ENCODE results near the gene ZFPL1.
A peak's percentile ranks its signal among the peaks of the same experiment; 100 is the strongest.
"Not testable (repeated sequence)": the region's sequence is repeated elsewhere in the genome, so short reads cannot be mapped to it uniquely, and the experiment has no call there.

ZFPL1 gene

DNA sequence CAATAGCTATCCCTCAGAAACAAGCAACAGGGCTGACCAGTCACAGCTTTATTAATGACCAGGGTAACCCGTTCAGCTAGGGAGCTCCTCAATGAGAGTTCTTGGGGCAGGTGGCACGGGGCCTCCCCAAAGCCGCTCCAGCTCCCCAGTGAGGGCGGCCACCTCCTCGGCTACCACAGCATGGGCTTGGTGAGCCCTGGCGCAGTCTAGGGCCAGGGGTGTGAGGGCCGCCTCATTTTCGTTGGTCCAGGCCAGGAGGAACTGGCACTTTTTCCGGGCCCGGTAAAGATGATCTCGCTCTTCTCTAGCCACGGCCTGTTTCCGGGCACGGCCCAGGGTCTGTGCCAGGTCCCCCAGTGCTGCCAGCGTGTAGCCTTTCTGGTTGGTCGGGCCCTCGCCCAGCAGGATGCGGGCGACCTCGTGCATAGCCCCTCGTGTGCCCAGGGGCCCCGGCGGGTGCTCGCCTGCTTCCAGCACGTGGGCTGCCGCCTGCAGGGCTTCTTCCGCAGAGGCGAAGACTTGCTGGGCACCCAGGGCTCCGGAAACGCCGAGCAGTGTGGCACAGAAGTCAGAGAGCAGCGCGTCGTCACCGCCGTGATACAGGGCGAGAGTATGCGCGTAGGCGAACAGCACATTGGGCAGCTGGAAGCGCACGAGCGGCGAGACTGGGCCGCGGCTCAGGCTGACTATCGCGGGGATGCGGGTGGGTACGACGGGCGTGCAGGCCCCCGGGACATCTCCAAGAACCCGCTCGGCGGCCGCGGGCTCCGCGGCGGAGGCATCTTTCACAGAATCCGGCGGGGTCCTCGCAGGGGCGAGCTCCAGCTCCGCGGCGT is 32.6 kb downstream of the ZFPL1 start:
- DNase-seq = peak; percentile 70

DNA sequence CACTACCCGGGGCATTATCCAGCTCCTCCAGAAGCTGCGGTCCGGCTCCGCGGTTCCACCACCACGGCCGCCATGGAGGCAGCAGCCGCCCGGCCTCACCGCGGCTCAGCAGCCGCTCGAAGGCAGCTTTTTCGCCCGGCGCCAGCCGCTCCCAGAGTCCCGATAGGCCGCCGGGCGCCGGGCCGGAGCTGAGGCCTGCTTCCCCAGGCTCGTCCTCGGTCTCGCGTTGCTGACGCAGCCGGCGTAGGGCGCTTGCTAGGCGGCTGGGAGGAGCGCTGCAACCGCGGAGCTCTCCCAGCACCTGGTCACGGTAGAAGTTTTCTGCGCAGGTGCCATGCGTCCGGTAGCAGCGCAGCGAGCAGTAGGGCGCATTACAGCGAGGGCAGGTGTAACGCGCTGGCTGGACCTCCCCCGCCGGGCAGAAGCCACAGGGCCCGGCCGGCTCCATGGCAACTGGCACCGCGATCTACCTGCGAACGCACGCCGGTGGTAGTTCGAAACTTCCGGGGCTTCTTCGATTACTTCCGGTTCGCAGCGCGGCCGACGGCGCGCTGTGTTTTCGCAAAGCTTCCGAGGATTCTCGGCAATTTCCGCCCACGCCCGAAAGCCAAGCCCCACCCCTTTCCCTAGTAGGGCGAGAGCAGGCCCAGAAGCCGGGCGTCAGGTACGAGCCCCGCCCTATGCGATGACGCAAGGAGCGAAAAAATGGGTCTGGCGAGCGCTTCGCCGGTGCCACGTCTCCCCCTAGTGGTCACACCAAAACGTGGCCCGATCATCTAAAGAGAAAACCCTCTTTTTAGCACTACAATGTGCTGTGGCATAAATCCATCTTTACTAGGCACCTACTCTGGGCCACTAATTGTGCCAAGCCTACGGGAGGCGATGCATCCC is 33.4 kb downstream of the ZFPL1 start, which contains the start of gene ZNHIT2:
TSS of gene ZNHIT2 (minus strand) at position 496 of the 891 bp plus-strand sequence. CDS start at position 448, 48 bp downstream.
- peak; percentile 100 for DNase-seq

DNA sequence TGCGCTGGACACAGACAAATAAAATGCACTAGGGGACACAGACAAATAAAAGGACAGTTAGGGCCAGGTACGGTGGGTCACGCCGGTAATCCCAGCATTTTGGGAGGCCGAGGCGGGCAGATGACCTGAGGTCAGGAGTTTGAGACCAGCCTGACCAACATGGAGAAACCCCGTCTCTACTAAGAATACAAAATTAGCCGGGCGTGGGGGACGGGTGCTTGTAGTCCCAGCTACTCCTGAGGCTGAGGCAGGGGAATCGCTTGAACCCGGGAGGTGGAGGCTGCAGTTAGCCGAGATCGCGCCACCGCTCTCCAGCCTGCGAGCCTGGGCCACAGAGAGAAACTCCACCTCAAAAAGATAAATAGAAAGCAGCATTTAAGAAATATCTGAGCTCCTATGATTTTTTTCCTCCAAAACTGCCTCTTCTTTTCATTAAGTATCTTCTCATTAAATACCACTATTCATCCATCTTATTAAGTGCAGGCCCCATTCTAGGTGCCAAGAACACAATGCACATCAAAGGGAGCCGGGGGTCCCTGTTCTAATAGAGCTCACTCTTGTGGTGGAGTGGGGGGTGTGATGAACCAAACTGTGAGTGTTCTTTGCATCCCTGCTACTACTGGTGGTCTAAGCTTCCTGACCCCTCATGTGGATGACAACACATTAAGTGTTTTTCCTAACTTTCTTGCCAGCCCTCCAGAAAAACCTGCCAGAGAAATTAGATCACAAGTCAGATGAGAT is 34.2 kb downstream of the ZFPL1 start:
- no peak for DNase-seq

DNA sequence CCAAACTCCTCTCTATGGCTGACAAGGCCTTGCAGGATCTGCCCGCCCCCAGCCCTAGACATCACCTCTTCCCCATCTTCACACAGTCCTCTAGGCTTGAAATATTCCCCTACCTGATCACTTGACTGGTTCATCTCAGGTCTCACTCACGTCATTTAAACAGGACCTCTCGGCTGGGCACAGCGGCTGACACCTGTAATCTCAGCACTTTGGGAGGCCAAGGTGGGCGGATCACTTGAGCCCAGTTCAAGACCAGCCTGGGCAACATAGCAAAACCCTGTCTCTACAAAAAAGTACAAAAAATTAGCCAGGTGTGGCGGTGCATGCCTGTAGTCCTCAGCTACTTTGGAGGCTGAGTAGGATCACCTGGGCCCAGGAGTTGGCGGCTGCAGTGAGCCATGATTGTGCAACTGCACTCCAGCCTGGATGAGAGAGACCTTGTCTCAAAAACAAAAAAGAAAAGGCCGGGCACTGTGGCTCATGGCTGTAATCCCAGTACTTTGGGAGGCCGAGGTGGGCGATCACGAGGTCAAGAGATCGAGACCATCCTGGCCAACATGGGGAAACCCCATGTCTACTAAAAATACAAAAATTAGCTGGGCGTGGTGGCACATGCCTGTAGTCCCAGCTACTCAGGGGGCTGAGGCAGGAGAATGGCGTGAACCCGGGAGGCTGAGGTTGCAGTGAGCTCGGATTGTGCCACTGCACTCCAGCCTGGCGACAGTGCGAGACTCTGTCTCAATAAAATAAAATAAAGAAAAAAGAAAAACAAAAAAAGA is 35.1 kb downstream of the ZFPL1 start:
- not testable (repeated sequence) for DNase-seq

DNA sequence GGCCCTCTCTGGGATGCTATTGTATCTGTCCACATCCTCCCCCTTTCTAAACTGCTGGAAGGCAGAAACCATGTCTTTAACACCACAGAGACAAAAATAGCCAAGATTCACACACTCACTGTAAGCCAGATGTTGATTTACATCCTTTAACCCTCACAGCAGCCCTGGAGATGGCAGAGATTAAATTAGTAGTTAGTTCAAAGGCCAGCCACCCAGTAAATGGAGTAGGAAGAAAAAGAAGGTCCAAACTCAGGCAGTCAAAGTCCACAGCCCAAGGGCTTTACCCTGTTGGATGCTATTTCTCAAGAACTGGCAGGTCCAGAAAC is 35.6 kb downstream of the ZFPL1 start:
- no peak for DNase-seq

DNA sequence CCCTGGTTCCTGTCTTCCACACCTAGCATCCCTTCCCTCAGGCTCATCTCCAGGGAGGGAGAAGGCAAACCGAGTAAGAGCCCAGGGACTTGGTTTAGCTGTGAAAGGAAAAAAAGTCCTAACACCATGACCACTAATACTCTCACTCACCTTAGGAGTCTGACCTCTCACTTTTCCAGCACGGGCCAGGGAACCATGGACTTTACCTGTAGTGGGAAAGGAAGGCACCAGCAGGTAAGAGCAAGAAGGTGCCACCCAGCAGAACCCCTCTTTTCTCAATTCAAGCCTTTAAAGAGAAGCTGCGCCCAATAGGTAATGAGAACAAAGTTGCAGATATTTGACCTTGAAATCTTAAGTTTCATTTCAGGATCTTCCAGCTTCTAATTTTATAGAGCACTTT is 36.8 kb downstream of the ZFPL1 start:
- no peak for DNase-seq

DNA sequence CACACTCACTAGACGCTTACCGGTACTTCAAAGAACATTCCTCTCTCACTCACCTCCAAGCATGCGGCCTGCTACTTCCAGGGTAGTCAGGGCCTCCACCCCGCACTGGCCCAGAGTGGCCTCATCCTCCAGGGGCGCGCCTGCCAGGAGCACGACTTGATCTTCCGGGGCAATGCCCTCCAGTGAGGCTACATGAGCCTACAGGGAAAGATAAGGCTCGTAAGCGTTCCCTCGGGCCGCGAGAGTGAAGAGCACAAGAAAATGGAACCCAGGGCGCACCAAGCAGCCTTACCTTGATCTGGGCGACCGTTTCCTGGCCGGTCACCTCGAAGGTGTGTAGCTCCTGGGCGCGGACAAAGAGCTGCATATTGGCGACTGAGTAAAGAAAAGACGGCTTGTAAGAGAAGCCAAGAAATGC is 37.4 kb downstream of the ZFPL1 start:
- DNase-seq = no peak

DNA sequence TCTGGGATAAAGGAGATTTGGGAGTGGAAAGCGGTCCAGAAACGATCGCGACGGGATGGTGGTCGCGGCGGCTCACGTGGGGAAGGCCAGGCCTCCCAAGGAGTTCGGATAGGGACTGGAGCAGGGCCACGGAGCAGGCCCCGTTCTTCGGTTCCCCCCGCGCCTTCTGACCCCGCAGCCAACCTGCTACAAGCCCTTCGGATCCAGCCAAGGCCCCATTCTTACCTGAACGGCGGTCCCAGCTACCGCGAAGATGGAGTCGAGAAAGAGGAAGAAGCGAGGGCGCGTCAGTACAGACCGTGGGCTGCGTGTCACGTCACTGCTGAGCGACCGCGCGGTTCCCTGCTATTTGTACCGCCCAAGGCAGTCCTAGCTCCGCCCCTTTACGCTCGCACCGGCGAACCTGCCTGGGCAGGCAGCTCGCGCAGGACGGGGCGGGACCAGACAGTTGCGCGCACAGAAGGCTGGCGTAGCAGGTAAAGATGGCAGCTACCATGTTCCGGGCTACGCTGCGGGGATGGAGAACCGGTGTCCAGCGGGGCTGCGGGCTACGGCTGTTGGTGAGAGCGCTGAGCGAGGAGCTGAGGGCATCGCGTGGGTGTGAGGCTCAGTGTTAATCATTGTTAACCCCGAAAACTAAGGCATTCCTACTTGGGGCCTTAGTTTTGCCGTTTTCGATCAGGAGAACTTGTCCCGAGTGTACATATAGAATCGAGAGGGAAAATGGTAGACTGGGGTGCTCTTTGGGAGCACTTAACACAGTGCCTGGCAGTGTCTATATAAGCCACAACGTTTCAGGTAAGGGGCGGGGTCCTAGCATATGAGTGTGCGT is 38.1 kb downstream of the ZFPL1 start, which contains the start of the genes FAU and MRPL49:
TSS of gene FAU (minus strand) at position 270 of the 832 bp plus-strand sequence. CDS start 321 bp downstream, outside the sequence.
TSS of gene MRPL49 (plus strand) at position 457 of the 832 bp plus-strand sequence. CDS start at position 483, 26 bp downstream.
- peak; percentile 98 for DNase-seq

DNA sequence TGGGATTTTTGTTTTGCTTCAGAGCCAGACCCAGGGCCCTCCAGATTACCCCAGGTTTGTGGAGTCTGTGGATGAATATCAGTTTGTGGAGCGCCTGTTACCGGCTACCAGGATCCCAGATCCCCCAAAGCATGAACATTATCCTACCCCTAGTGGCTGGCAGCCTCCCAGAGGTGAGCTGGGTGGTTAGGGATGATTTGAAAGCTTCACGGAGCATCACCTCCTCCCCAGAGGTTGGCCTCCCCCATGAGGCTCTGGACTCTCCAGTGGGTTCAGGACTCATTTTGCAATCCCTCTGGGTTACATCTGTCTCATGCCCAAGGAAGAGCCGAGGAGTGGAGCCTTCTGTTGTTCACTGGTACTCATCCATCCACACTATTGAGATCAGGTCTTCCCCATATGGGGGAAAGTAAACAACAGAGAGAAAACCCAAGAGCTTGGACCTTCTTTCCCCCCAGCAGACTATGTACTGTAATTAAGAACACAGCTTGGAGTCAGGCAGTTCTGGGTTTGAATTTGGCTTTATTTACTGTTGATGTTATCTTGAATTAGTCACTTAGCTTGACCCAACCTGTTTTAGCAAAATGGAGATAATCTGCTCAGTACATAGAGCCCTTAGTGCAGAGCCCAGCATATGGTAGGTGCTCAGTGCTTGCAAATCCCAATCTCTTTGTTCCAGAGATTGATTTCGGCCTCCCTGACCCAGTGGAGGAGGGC is 40.6 kb downstream of the ZFPL1 start:
- no peak for DNase-seq

DNA sequence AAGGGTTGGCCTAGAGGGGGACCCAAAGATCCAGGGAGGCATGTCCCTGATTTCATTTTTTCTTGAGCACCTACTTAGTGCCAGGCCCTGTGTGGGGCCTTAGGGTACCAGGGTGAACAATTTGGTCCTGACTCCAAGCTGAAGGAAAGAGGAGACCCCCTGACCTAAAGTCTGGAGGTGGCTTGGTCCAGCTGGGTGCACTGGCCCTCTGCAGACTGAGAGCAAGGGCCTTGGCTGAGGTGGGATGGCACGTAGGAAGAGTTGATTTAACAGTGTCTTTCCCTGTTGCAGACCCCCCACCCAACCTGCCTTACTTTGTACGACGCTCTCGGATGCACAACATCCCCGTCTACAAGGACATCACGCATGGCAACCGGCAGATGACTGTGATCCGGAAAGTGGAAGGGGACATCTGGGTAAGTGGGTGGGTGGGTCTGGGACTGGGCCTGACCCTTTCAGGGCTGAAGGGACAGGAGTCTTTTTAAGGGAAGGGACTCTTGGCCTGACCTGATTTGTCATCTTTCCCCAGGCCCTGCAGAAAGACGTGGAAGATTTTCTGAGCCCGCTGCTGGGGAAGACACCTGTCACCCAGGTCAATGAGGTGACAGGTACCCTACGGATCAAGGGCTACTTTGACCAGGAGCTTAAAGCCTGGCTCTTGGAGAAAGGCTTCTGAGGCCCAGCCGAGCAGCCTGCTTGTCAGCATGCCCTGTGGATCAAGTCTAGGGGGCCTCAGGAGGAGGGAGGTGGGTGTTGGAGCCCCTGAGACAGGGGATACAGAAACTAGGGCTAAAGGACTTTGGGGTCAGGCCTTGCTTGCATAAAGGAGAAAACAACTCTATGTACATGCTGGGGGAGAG is 41.4 kb downstream of the ZFPL1 start:
- no peak for DNase-seq

DNA sequence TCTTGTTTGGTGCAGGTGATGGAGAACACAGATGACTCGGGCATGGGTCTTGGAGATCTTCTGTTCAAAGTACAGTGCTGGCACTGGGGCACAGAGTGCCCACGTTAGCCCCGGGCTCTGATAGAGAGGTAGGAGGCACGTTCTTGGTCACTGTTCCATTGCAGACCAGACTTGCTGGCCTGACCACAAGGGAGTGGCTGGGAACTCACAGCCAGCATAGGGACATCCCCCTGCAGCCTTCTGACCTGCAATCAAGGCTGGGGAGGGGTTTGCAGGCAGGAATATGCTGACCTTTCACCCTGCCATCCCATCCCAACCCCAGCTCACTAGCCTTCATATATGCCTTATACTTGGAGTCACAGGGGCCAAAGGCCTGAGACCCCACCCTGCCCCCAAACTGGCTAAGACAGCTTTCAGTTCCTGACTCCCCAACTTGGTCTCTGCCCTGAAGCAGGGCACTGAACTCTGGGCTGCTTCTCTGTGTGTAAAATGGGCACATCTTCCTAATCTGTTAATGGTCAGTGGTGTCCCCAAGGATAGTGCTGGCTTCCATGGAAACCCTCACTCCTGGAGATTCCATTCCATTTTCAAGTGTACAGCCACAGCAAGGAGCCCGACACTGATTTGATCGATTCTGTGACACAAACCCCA is 42.7 kb downstream of the ZFPL1 start:
- DNase-seq = no peak

DNA sequence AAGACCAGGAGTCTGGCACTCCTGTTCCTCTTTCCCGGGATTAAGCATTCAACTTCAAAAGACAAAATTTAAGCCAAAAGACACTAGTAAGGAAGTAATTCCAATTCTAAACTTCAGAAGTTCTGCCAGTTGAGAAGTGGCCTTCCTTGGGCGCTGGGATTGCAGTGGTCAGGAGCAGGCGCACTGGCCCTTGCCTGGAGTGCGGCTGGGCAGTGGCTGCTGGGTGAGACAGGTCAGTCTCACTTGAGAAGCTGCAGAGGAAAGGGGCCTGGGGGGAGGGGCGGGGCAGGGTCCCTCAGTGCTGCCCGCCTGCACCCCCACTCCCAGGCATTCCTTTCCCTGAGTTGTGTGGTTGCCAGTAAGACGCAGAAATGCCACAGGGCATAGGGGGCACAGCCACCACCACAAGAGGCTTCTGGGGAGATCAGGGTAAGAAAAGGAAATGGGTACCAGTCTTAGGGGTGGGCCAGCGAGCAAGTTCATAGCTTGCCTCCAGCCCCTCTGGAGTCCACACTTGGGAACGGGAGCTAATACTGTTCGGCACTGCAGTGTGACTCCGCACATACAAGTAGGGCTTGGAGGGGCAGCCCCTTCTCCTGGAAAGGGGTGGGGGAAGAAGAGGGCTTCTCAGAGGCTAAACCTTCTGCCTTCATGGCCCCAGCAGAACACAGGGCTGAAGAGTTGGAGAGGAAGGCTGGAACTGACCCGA is 43.6 kb downstream of the ZFPL1 start:
- no peak for DNase-seq

DNA sequence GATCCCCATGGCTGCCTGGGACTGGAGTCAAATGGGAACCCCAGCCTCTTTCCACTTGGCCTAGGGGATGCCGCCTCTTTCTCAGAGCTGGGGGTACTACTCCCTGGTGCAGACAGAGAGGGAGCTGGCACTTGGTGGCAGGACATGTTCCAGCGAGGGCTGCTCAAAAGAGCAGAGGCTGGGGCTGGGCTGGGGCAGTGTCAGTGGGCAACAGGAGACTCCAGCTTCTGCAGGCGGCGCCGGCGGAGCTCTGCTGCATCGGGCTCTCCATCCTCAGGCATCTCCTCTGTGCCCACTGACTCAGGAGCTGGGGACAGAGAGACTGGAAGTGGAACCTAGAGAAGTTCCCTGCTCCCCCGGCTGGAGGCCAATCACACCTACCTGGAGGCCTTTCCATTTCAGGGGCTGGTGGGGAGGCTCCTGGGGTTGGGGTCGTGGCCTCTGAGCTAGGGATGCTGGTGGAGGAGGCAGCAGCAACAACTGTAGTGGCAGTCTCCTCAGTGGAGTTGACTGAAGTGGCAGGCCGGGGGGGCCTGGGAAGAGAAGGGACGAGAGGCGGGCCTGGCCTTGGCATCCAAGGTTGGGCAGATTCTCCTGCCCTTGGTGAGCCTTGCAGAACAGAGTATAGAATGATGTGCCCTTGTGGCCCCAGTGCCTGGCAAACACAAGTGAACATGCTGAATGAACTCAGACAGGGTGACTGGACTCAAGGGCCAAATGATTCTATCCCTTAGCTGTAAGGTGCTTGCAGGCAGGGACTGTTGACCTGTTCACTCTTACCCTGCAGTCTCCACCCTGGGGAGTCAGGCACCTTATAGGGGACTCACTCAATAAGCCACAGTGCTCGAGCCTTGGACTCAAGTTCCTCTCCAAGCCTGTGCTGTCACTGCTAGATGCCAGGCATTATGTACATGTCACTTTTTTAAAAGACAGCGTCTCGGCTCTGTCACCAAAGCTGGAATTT is 44.4 kb downstream of the ZFPL1 start:
- no peak for DNase-seq

DNA sequence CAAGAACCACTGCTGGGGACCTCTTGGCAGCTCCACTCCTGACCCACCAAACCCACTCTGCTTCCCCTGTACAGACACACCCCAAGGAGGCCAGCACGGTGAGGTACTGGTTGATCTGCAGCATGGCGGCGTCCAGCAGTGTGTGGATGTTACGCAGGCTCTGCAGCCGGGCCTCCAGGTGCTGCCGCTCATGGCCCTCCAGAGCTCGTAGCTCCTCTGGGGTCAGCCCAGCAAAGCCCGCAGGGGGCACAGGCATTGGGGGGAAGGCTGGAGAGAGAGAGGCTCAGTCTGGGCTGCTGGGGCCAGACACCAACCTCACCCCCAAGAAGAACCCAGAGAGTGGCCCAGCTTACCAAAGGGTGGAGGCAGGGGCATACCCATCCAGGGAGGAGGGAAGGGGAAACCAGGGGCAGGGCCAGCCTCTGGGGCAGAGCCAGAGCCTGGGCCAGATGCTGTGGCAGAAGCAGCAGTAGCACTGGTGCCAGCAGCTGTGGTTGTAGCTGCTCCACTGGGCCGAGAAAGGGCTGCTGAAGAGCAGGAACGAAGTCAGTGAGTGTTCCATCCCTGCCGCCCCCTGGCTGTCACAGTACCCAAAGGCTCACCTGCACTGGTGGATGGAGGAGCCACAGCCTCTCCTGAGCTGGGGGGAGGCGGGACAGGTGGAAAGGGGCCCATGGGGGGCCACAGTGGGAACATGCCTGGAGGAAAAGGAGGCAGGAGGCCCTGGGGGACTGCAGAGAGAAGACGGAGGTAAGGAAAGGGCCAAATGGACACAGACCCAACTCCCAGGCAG is 45.8 kb downstream of the ZFPL1 start:
- no peak for DNase-seq

DNA sequence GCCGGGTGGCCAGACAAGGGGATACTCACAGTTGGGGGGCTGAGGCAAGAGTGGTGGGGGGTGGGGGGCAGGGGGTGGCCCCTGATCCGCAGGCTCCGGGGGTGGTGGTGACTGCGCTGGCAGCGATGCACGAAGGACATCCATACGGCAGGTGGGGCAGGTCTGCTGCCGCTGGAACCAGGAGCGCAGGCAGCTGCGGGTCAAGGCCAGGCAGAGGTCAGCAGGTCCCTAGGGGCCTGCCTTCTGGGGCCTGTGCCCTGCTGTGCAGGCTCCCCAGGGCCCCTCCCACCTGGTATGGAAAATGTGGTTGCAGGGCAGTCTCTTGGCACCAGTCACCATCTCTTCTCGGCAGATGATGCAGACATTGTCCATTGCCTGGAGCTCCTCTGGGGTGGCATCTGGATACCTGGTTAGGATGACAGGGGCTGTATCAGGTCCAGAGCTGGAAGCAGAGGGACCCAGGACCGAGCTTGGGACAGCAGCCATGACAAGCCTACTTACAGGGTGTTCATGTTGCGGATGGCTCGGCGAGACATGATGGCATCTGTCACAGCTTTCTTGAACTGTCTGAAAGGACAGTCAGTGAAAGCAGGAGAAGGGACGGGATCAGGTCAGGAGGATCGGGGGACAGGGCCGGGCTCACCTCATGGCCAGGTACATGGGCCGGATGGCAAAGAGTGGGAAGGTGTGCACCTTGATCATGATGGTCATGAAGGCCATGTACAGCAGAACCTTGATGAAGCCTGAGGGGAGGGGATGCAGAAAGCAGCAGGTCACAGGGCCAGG is 46.8 kb downstream of the ZFPL1 start:
- DNase-seq = no peak
